GM18858 (cell line): Measurements from ENCODE around the gene PPP1R12C.
"Not testable (repeated sequence)": the region's sequence is repeated elsewhere in the genome, so short reads cannot be mapped to it uniquely, and the experiment has no call there.

Source experiments
- ATAC-seq: cut with Tn5 transposase; IDR thresholded peaks from one replicate; pipeline ENCODE4 v1.9.1; 2021; ENCODE audit not compliant: unreplicated experiment

PPP1R12C gene

DNA sequence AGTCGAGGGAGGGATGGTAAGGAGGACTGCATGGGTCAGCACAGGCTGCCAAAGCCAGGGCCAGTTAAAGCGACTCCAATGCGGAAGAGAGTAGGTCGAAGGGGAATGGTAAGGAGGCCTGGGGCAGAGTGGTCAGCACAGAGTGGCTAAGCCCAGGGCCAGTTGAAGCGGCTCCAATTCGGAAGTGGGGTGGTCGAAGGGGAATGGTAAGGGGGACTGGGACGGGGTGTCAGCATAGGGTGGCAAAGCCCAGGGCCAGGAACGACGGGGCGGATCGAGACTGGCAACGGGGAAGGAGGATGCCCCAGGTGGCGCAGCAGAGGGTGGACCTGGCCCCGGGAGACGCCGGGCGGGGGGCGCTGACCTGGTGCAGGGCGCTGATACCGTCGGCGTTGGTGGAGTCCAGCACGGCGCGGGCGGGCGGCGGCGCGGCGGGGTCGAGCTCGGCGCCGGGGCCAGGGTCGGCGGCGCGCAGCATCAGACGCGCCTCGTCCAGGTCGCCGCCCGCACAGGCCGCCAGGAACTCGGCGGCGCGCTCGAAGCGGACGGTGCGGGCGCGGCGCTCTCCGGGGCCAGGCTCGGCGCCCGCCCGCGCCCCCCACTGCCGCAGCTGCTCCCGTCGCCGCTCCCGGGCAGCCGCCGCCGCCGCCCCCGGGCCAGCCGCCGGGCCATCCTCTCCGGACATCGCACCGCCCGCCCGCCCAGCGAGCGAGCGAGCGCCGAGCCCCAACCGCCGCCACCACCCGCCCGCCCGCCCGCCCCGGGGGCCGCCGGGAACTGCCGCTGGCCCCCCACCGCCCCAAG is at the start of gene PPP1R12C:
Gene PPP1R12C, minus strand, starts transcription at position 779 of the 804 bp plus-strand sequence. Its CDS starts 94 bp downstream, at position 685.
- ATAC-seq, result no peak

DNA sequence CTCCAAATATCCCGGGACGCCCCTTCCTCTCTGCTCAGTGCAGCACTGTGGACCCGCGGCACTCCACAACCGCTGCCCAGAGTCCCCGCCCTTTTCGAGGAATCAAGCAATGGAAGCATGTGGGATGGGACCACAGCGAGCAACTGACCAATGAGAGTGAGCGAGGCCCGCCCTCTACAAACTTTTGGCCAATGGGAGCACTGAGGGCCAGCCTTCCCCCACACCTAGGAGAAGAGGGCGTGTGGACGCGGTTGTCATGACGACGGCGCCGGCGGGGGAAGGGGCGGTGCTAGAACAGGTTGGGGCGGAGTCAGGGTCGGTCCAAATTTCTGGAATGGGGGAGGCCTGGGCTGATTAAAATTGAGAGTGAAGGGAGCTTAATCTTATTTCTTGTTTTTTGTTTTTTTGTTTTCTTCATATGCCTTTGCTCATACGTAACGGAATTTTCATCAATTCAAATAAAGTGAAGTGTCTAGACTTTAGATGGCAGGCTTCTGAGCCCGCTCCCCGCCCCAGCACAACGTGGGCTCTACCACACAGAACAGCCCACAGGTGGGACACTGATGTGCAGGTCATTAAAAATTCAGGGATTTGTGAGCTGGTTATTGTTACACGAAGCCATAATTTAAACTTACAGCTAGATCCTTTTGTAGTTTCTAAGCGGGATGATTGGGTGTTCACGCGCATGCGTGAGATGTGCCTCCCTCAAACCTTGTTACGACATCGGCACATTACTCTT is 49.3 kb upstream of the PPP1R12C start, which contains the start of gene DNAAF3:
Gene DNAAF3, minus strand, starts transcription at position 84 of the 739 bp plus-strand sequence. CDS start 200 bp downstream, outside the sequence.
- ATAC-seq, result no peak

DNA sequence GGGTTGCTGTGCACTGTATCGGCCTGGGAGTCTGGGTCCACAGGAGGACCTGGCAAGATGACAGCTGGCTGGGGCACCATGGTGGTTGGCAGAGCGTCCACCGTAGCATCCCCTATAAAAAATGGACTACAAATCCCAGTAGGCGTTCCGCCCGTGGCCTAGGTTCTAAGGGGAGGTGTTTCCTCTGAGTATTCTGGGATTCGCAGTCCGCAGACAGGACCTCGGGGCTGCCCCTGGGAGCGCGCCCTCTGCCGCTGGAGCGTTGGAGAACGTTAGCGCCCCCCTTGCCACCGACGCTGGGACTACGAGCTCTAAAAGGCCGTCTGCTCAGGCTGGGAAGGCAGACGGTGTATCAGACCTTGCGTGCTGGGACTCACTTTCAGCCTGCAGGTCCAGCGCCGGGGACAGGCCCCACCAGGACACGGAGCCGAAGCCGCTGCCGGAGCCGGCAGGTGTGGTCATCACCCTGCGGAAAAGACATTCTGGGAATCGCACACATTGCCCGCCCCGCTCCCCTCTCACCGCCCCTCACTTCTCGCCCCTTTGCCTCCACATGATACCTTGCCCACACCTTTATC is 48.6 kb upstream of the PPP1R12C start:
- no peak for ATAC-seq

DNA sequence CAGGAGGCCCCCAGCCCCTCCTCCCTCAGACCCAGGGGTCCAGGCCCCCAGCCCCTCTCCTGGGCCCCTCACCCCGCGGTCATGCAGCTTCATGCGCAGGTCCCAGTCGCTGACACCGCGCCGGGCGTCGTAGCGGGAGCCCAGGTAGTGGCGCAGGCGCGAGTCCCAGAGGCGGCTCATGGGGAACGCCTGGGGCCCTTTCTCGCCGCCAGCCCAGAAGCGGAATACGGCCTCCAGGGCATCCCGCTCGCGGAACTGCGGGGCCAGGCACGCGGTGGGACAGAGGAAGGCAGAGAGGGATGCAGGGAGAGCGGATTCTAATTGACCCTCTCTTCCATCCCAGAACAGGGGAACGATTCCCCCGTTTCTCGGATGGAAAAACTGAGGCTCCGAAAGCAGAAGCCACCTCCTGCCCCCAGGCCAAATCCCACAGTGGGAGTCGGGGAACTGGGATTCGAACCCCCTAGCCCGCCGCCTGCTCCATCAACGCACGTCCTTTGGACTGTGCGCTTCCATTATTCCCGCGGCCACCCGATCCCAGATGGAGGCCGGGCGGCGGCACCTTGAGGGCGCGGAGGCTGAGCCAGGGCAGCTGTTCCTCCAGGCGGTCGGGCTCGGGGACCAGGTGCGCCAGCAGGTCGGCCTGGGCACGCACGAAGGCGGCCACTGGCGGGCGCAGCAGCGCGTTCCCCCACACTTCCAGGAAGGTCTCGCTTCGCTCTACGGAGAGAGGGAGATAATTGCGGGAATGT is 44.3 kb upstream of the PPP1R12C start:
- ATAC-seq, result no peak

DNA sequence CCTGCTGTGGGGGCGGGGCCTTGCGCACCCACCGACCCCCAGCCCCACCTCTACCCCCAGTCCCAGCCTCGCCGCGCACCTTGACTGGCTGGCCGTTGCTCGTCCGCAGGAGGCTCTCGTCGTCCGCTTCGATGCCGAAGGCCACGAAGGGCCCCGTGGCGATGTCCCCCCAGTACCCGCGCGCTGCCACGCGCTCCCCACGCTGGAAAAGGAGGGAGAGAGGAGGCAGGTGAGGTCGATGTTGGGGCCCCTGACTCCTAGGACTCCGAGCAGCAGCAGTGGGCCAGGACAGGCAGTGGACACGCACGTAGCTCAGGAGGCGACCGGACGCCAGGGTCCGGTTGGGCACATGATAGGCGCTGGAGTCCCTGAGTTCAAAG is 43.5 kb upstream of the PPP1R12C start:
- ATAC-seq, result no peak

DNA sequence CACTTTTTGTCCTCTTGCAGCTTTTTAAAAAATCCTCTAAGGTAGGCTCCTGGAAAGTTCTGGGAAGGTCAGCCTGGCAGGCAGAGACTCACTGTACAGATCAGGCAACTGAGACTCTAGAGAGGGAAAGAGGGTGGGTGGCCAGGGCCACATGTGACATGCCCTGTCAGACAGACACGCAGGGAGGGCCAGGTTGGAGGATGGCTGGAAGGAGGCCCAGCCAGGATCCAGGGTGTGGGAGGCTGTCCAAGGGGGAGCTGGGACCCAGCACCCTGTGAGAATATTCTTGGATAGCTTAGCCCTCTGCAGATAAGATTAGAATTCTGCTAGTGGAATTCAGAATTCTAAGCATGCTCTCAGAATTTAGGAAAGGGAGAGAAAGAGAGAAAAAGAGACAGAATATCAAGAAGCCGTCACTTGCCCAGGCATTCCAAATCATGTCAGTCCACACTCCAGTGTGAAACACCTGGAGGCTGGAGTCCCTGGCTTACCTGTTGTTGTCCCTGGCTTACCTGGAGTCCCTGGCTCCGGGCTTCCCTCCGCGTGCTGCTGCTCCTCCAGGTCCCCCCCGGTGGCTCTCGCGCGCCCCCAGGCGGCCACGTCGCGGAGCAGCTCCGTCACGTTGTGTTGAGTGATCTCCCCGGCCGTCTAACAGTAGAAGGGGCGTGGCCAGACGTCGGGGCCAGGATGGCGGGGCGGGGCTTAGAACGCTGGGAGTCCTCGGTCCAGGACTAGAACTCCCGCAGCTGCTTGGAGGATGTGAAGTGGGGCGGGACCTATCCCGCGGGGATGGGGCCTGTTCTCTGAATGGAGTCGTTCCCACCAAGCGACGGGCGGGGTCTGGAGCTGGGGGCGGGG is 42.9 kb upstream of the PPP1R12C start:
- no peak for ATAC-seq

DNA sequence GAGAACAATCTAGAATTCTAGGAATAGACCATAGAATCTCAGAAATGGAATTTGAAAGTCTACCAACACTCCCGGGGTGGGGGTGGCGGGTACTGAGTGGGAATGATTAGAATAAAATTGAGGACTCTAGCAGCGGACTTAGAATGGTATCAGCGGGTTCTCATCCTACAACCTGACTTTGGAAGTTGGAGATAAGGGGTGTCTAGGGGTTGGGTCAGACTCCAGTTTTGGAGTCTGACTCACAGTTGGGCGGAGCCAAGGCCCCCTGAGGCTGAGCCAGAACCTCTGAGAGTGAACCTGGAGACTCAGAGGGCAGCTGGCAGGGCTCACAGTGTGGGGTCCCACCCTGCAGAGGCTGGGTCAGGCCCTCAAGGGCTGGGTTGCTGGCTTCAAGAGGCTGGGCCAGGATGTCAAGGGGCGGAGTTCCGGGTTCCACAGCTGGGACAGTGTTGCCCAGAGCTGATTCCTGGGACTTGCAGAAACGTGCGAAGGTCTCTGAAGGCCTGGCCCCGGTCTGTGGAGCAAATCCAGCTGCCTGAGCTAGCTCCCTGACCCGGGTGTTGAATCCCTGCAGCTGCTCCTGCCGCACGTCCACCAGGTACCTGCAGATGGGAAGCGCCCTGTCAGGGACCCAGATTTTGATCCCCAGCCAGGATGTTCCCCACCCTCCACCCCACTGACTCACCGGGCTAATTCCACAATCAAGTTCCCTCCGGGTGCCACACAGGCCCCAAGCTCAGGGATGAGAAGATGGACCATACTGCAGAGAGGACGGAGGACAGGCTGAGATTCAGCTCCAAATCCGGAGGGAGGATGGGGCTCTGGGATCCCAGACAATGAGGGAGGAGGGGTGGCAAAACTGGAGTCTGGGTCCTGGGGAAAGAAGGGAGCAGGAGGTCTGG is 41.7 kb upstream of the PPP1R12C start:
- ATAC-seq, result no peak

DNA sequence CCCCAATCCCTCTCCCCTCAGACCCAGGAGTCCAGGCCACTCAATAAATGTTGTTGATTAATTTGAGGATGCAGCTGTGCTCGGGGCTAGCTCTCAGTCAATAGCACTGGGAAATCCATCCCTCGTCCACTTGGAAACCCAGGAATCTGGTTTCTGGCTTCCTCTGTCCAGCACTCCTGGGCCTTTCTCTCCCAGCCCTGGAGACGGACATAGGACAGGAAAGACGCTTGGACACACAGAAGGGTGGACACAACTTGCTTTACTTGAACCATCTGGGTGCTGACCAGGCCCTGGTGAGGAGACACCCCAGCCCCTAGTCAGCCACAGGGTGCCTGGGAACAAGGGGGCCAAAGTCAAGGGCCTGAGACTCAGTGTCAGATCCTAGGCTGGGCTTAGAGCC is 41.0 kb upstream of the PPP1R12C start:
- no peak for ATAC-seq

DNA sequence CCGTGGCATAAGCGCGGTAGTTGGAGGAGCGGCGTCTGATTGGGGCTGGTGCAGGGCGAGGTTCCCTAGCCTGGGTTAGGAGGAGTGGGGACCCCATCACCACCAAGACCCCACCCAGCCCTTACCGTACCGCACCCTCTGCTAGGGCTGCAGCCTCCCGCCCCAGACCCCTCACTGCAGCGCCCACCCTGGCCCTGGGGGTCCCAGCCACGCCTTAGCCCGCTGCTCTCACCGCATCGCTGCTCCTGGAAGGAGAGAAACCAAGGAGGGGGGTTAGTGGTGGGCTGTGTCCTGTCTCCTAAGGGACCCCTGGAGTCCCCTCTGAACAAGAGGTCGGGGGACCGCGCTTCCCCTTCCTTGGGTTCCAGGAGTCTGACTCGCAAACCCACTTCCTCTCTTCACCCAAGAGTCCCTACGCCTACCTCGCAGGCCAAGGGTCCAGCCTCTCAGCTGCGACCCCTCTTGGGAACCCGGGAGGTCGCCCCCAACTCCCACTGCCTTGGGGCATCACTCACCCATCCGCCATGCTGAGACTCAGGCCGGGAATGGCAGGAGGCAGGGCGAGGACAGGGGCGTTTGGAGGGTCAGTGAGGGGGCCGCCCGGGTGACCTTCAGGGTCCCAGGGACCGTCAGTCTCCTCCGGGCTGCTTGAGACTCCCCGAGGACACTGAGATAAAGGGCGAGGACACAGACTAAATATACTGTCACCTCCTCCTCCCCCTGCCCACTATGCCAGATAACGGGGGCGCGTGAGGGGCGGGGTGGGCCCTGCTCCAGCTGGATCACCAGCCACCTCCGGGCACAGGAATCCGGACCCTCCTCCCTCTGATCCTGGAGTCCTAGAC is 39.8 kb upstream of the PPP1R12C start, which contains the start of gene TNNI3:
Gene TNNI3, minus strand, starts transcription at position 669 of the 845 bp plus-strand sequence. Its CDS starts 143 bp downstream, at position 526.
- ATAC-seq, result no peak

DNA sequence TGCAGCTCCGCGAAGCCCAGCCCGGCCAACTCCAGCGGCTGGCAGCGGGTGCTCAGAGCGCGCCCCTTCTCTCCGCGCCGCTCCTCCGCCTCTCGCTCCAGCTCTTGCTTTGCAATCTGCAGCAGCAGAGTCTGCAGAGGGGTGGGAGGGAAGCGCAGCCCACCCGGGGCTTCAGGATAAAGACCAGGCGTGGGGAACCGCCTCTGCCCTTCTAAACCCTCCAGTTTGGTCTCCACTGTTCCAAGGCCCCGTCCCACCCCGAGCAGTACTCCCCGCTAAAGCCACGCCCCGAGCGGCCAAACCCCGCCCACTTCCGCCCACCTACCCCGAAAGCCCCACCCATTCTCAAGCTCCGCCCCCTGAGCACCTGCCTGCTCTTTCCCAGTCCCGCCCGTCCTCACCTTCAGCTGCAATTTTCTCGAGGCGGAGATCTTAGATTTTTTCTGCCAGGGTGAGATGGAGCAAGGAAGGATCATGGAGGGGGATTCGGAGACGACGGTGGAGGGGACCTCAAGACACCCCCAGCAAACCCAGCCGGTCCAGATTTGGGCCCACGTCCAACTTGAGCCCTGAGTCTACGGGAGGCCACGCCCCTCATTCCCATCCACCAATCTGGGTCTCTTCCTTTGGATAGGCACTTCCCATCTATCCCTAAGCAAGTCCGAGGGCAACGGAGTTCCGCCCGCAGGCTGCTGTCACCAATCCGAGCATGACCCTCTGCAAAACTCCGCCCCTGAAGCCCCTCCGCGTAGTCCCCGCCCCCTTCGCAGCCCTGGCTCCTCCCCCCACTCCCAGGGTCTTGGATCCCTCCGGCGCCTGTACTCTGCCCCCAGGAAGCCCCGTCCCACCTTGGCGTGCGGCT is 39.0 kb upstream of the PPP1R12C start:
- ATAC-seq, result no peak

DNA sequence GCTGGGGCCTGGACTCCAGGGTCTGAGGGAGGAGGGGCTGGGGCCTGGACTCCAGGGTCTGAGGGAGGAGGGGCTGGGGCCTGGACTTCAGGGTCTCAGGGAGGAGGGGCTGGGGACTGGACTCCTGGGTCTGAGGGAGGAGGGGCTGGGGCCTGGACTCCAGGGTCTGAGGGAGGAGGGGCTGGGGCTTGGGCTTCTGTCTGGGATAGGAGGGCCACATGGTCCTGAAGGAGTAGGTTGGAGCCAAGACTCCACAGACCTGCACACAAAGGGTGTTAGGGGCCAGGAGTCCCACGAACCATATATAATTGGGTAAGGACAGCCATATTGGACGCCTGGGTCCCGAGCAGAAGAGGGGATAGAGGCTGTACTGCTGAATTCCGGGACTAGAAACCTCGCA is 38.3 kb upstream of the PPP1R12C start:
- not testable (repeated sequence) for ATAC-seq

DNA sequence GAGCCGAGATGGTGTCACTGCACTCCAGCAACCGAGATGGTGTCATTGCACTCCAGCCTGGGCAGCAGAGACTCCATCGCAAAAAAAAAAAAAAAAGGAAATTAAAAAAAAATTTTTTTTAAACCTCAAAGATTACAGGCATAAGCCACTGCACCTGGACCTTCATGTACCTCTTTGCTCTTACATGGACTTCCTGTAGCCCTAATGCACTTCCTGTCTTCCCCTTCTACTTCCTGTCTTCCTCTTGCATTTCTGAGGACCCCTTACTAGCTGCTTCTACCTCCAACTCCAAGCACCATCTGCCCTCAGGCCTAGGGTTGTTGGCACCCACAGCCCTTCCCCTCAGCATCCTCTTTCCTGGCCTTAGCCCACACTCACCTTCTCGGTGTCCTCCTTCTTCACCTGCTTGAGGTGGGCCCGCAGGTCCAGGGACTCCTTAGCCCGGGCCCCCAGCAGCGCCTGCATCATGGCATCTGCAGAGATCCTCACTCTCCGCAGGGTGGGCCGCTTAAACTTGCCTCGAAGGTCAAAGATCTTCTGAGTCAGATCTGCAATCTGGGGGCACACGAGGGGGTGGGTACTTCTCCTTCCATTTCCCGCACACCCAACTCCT is 36.3 kb upstream of the PPP1R12C start:
- ATAC-seq, result no peak

DNA sequence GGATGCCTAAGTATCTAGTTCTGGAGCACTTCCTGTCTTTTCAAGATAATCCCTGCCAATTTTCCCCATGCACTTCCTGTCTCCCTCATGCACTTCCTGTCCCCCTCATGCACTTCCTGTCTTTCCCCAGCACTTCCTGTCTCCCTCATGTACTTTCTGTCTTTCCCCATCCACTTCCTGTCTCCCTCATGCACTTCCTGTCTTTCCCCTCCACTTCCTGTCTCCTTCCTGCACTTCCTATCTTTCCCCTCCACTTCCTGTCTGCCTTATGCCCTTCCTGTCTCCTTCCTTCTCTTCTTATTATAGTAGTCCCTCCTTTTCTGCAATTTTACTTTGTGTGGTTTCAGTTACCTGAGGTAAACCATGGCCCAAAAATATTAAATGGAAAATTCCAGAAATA is 34.6 kb upstream of the PPP1R12C start:
- ATAC-seq, result no peak

DNA sequence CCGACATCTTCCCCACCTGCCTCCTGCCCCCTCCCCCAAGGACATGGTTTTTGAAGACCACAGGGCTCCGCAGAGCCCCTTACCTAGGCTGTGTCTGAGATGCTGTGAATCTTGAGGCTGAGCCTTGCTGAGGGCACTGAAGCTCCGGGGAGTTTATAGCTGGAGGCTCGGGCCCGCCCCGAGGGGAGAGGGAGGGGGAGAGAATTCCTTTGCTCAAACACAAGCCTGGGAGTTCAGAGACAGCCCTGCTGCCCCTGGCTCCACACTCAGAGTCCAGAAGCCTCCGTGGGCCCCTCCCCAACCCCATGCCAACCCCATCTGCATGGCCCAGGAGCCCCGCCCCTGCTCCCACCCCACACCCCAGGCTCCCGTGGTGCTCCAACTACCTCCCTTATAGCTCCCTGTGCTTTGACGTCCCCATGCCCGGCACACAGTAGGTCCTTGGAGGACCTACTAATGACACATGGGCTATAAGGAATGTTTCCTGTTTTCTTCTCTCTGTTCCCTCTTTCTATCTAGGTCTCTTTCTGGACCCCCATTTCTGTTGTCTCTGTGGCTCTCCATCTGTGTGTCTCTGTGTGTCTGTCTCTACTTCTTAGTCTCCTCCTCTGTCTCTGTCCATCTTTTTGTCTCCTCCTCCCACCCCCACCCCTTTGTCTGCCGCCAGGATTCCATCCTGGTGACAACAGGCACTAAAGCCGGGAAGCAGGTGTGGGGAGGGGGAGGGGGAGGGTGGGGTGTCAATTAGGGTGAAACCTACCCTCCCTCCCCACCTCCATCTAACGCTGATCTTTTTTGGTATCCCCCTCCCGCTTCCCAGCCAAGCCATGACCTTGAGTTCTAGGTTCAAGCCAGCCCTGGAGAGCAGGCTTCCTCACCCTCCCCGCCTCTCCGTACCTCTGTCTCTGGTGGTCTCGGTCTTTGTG is 31.9 kb upstream of the PPP1R12C start, which contains the start of gene TNNT1:
Gene TNNT1, minus strand, starts transcription at position 129 of the 926 bp plus-strand sequence. CDS start 2,049 bp downstream, outside the sequence.
- ATAC-seq, result no peak

DNA sequence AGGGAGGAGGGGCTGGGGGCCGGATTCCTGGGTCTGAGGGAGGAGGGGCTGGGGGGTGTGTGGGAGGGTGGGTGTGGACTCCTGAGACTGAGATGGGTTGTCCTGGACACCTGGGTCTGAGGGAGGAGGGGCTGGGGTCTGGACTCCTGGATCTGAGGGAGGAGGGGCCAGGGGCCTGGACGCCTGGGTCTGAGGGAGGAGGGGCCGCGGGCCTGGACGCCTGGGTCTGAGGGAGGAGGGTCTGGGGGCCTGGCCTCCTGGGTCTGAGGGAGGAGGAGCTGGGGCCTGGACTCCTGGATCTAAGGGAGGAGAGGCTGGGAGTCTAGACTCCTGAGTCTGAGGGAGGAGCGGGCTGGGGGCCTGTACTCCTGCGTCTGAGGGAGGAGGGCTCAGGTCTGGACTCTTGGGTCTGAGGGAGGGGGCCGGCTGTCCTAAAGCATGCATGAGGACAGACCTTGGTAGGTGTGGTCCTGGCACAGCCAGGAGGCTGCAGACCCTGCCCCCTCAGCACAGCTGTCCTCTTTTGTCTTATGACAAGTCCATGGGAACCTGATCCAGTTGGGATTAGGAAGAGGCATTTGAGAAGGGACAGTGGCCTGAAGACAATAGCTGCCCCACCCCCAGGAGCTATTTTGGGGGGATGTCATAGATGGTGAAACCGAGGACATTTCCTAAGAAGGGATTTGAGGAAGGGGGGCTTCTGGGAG is 30.3 kb upstream of the PPP1R12C start:
- no peak for ATAC-seq
